ENCODE results near the gene LARP4. TPM values are rescaled to one million over a fixed set of nuclear protein-coding genes. Genes with fewer than 3 reads are reported as not detected.

Gene LARP4
- total RNA-seq, 2 donors from 2014 or later: 21.5 to 24.4 TPM

GRCh38 chr12:50523772-50524171 is 123.1 kb downstream of the LARP4 start:
- Histone ChIP-seq H3K4me3 (no peak overlapping the region), H3K36me3 (replicated peaks in 1 of 2; ENCODE audit: insufficient read depth in 1 of 2, low read depth in 2 of 2) (no peaks in the 10 kb centered on the region), H3K27ac (no peak overlapping the region), H3K27me3 (no peaks in the 10 kb centered on the region), H3K4me1 (peaks cover 47% of the 10 kb centered on the region), H3K9me3 (no peaks in the 10 kb centered on the region)
- WGBS, 2 donors: 69 to 87% methylated on average over 1 of the region's 1 CpG
- intact Hi-C loops (cut with DNase I): no loop called here
- no peak for DNase-seq
- no peak for ATAC-seq
- TF ChIP-seq CTCF (IDR thresholded peaks at IDR 0.05): no peak

DNA sequence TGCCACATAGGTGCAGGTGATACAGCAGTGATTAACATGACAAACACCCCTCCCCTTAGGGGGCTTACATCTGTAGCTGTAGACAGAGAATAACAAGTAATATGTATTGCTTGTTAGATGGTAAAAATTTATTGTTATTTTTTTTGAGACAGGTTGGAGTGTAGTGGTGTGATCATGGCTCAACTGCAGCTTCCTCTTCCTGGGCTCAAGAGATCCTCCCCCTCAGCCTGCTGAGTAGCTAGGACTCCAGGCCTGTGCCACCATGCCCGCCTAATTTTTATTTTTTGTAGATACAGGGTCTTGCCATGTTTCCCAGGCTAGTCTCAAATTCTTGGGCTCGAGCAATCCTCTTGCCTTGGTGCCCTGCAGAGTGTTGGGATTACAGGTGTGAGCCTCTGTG is 123.9 kb downstream of the LARP4 start:
- Histone ChIP-seq H3K27me3 (no peaks in the 10 kb centered on the region), H3K9me3 (no peaks in the 10 kb centered on the region), H3K4me3 (no peak overlapping the region), H3K4me1 (peaks cover 50% of the 10 kb centered on the region), H3K36me3 (replicated peaks in 1 of 2; ENCODE audit: insufficient read depth in 1 of 2, low read depth in 2 of 2) (no peaks in the 10 kb centered on the region), H3K27ac (no peak overlapping the region)
- intact Hi-C loops (cut with DNase I): no loop called here
- WGBS, 2 donors: 92 to 100% methylated on average over 2 of the region's 2 CpGs
- no peak for DNase-seq
- TF ChIP-seq POLR2A (IDR thresholded peaks at IDR 0.05) (no peak), CTCF (IDR thresholded peaks at IDR 0.05) (no peak)
- ATAC-seq: no peak

DNA sequence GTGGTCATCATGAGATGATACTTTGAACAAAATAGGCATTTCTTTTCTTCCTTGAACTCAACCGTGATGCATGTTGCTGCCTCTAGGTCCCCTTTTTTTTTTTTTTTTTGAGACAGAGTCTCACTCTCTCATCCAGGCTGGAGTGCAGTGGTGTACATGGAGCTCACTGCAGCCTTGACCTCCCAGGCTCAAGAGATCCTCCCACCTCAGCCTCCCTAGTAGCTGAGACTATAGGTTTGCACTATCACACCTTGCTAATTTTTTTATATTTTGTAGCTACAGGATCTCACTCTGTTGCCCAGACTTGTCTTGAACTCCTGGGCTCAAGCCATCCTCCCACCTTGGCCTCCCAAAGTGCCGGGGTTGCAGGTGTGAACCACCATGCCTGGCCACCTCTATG is 124.7 kb downstream of the LARP4 start:
- ATAC-seq: no peak
- no peak for DNase-seq
- no peaks in the 10 kb centered on the region for H3K27me3 ChIP-seq
- WGBS, 2 donors: 96 to 100% methylated on average over 2 of the region's 2 CpGs
- H3K4me3 ChIP-seq: no peak overlapping the region
- H3K27ac ChIP-seq: peak overlapping the region in 2 of 4 donors; percentile 70 to 77
- no peaks in the 10 kb centered on the region for H3K36me3 ChIP-seq (replicated peaks in 1 of 2; ENCODE audit: insufficient read depth in 1 of 2, low read depth in 2 of 2)
- peaks cover 50% of the 10 kb centered on the region for H3K4me1 ChIP-seq
- intact Hi-C loops (cut with DNase I): no loop called here
- TF ChIP-seq CTCF (IDR thresholded peaks at IDR 0.05): no peak
- H3K9me3 ChIP-seq: no peaks in the 10 kb centered on the region

DNA sequence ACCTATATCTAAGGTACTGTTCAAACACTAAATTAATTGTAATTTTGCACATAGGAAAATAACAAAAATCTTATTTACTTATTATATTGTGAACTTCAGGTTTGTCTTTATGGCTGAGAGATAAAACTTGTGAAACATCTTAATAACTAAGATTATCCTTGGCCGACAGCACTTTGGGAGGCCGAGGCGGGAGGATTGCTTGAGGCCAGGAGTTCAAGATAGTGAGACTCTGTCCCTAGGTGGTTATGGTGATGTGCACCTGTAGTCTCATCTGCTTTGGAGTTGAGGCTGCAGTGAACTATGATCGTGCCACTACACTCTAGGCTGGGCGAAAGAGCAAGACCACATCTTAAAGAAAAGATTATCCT is 126.7 kb downstream of the LARP4 start:
- Histone ChIP-seq H3K27ac (peak overlapping the region in 3 of 4 donors; percentile 70 to 77 (median 70)), H3K4me3 (no peak overlapping the region), H3K36me3 (replicated peaks in 1 of 2; ENCODE audit: insufficient read depth in 1 of 2, low read depth in 2 of 2) (no peaks in the 10 kb centered on the region), H3K9me3 (no peaks in the 10 kb centered on the region), H3K27me3 (no peaks in the 10 kb centered on the region), H3K4me1 (peaks cover 45% of the 10 kb centered on the region)
- ATAC-seq (no peak), DNase-seq (no peak)
- TF ChIP-seq POLR2A (IDR thresholded peaks at IDR 0.05) (no peak), CTCF (IDR thresholded peaks at IDR 0.05) (no peak)
- intact Hi-C loops (cut with DNase I): no loop called here
- WGBS, 2 donors: 50 to 57% methylated on average over 5 of the region's 5 CpGs

GRCh38 chr12:50528800-50529199 is 128.1 kb downstream of the LARP4 start:
- intact Hi-C loops (cut with DNase I): no loop called here
- ATAC-seq: no peak
- H3K9me3 ChIP-seq: no peaks in the 10 kb centered on the region
- WGBS, 2 donors: 65 to 75% methylated on average over 1 of the region's 1 CpG
- TF ChIP-seq CTCF (IDR thresholded peaks at IDR 0.05) (no peak), POLR2A (IDR thresholded peaks at IDR 0.05) (no peak)
- no peak overlapping the region for H3K4me3 ChIP-seq
- no peak for DNase-seq
- no peaks in the 10 kb centered on the region for H3K27me3 ChIP-seq
- H3K4me1 ChIP-seq: peaks cover 60% of the 10 kb centered on the region
- no peaks in the 10 kb centered on the region for H3K36me3 ChIP-seq (replicated peaks in 1 of 2; ENCODE audit: insufficient read depth in 1 of 2, low read depth in 2 of 2)
- H3K27ac ChIP-seq: peak overlapping the region in 2 of 4 donors; percentile 10 to 77
